A549 (cell line): ENCODE results near the gene ZNF660.

Experiments
- BCL3 ChIP-seq: fragments of >200 bp; sonication (Bioruptor Twin); formaldehyde crosslinking; IDR thresholded peaks from 3 replicates; pipeline ENCODE4 v1.6.1; 2016
- CEBPB ChIP-seq, 2 experiments: fragments of >200 bp in 1 of 2; sonication (Bioruptor Twin) in 1 of 2; formaldehyde crosslinking in 1 of 2; IDR thresholded peaks; 2 replicates each; pipeline ENCODE4 v1.6.1; 2012 to 2016
- CHD2 ChIP-seq: fragments of 150-350 bp; IDR thresholded peaks from 2 replicates; pipeline ENCODE4 v1.6.1; 2014; ENCODE audit warnings: low read length; ENCODE audit not compliant: partially characterized antibody
- CTCF ChIP-seq: fragments of >200 bp; sonication (Bioruptor Twin); formaldehyde crosslinking; IDR thresholded peaks from 3 replicates; pipeline ENCODE4 v1.5.1; 2016
- JUN ChIP-seq, 2 experiments: fragments of >200 bp; sonication (Bioruptor Twin); formaldehyde crosslinking; IDR thresholded peaks; 2 replicates in 1 of 2; 3 replicates in 1 of 2; pipeline ENCODE4 v1.6.1; 2016 to 2017
- JUNB ChIP-seq: fragments of >200 bp; sonication (Bioruptor Twin); formaldehyde crosslinking; IDR thresholded peaks from 2 replicates; pipeline ENCODE4 v1.6.1; 2016
- KDM5A ChIP-seq: fragments of 200-600 bp; sonication (generic); IDR thresholded peaks from 2 replicates; pipeline ENCODE4 v1.6.1; 2016; ENCODE audit warnings: antibody characterized with exemption, mild to moderate bottlenecking
- PHF8 ChIP-seq: fragments of 200-600 bp; sonication (generic); IDR thresholded peaks from 2 replicates; pipeline ENCODE4 v1.6.1; 2016; ENCODE audit warnings: low read depth, mild to moderate bottlenecking, antibody characterized with exemption, moderate library complexity, borderline replicate concordance
- POLR2A ChIP-seq: IDR thresholded peaks from 2 replicates; pipeline ENCODE4 v1.6.1; 2012; ENCODE audit warnings: mild to moderate bottlenecking, low read length
- POLR2AphosphoS2 ChIP-seq: conservative IDR thresholded peaks from 2 replicates; pipeline ENCODE4 v1.6.1; 2012; ENCODE audit warnings: low read length, improper control_type of control experiment, inconsistent platforms
- REST ChIP-seq: fragments of 200-600 bp; sonication (generic); IDR thresholded peaks from 2 replicates; pipeline ENCODE4 v1.6.1; 2016; ENCODE audit warnings: antibody characterized with exemption, mild to moderate bottlenecking, moderate library complexity
- SMC3 ChIP-seq: fragments of >200 bp; sonication (Bioruptor Twin); formaldehyde crosslinking; IDR thresholded peaks from 3 replicates; pipeline ENCODE4 v1.6.1; 2018; ENCODE audit warnings: inconsistent platforms

GRCh38 chr3:44584646-44585501, at the start of gene ZNF660:
- TF ChIP-seq POLR2A, result no peak
- no peak for TF ChIP-seq JUNB
- TF ChIP-seq JUN (IDR thresholded peaks at IDR 0.05), result no peak
- TF ChIP-seq CTCF, result no peak
- no peak for TF ChIP-seq BCL3
- no peak for TF ChIP-seq KDM5A
- no peak for TF ChIP-seq POLR2AphosphoS2
- TF ChIP-seq CHD2, result no peak
- no peak for TF ChIP-seq CEBPB (IDR thresholded peaks at IDR 0.05)
- no peak for TF ChIP-seq SMC3
- TF ChIP-seq REST, result no peak
- no peak for TF ChIP-seq PHF8
